ENCODE data around the gene TRAPPC2. TPM values are rescaled to one million over a fixed set of nuclear protein-coding genes. Genes with fewer than 3 reads are reported as not detected.

The TRAPPC2 gene
- total RNA-seq, 1 experiment from 2014 or later, result 19.5 TPM

- no peak for DNase-seq (ENCODE audit: low spot score)
- intact Hi-C loops (cut with micrococcal nuclease; ENCODE audit: unreplicated experiment), result loop anchor here (1.0 kb wide), 1 partner anchor 281 kb away; no protein-coding TSS in a partner anchor
- Histone ChIP-seq H3K27me3 (replicated peaks; ENCODE audit: insufficient read depth, low read depth, low read length, poor library complexity) (no peaks in the 10 kb centered on the region), H3K9me3 (ENCODE audit: low read depth, low read length, poor library complexity, severe bottlenecking) (no peaks in the 10 kb centered on the region), H3K4me3 (ENCODE audit: low read depth, low read length, poor library complexity, severe bottlenecking) (no peak overlapping the region), H3K36me3 (ENCODE audit: insufficient read depth, low read length, poor library complexity, severe bottlenecking) (peaks cover 9% of the 10 kb centered on the region), H3K4me1 (ENCODE audit: insufficient read depth, low read length, poor library complexity, severe bottlenecking) (no peaks in the 10 kb centered on the region), H3K27ac (ENCODE audit: low read depth, low read length, poor library complexity, severe bottlenecking) (no peak overlapping the region)
- TF ChIP-seq EZH2 (IDR thresholded peaks at IDR 0.05; ENCODE audit: borderline replicate concordance, low read depth, low read length, poor library complexity, severe bottlenecking) (no peak), CTCF (conservative IDR thresholded peaks at IDR 0.05; ENCODE audit: low read depth, low read length) (no peak)
- no TSS peak for BruUV-seq (replicated peaks)
- ChIA-PET CTCF (interaction anchor here (1.3 kb wide), 1 partner anchor 281 kb away, joined by 6 read pairs; no protein-coding TSS in a partner anchor), POLR2A (ENCODE audit: low non-redundant PET) (no interaction called here)
Observed at GRCh38 chrX:13750812-13751211, 16.4 kb upstream of the TRAPPC2 start.

GRCh38 chrX:13750204-13750603 lies 15.8 kb upstream of the TRAPPC2 start:
- ChIA-PET POLR2A (ENCODE audit: low non-redundant PET) (no interaction called here), CTCF (interaction anchor here (0.7 to 1.3 kb wide), 2 partner anchors 148 to 282 kb away, joined by 3 to 6 read pairs; no protein-coding TSS in a partner anchor)
- peak; percentile 66 for TF ChIP-seq CTCF (conservative IDR thresholded peaks at IDR 0.05; ENCODE audit: low read depth, low read length)
- no peak for TF ChIP-seq EZH2 (IDR thresholded peaks at IDR 0.05; ENCODE audit: borderline replicate concordance, low read depth, low read length, poor library complexity, severe bottlenecking)
- Histone ChIP-seq H3K27ac (ENCODE audit: low read depth, low read length, poor library complexity, severe bottlenecking) (no peak overlapping the region), H3K4me3 (ENCODE audit: low read depth, low read length, poor library complexity, severe bottlenecking) (no peak overlapping the region), H3K36me3 (ENCODE audit: insufficient read depth, low read length, poor library complexity, severe bottlenecking) (peaks cover 9% of the 10 kb centered on the region), H3K4me1 (ENCODE audit: insufficient read depth, low read length, poor library complexity, severe bottlenecking) (no peaks in the 10 kb centered on the region), H3K27me3 (replicated peaks; ENCODE audit: insufficient read depth, low read depth, low read length, poor library complexity) (no peaks in the 10 kb centered on the region), H3K9me3 (ENCODE audit: low read depth, low read length, poor library complexity, severe bottlenecking) (no peaks in the 10 kb centered on the region)
- no TSS peak for BruUV-seq (replicated peaks)
- DNase-seq (ENCODE audit: low spot score), result peak; percentile 39
- intact Hi-C loops (cut with micrococcal nuclease; ENCODE audit: unreplicated experiment), result loop anchor here (1.0 kb wide), 1 partner anchor 282 kb away; no protein-coding TSS in a partner anchor

DNA sequence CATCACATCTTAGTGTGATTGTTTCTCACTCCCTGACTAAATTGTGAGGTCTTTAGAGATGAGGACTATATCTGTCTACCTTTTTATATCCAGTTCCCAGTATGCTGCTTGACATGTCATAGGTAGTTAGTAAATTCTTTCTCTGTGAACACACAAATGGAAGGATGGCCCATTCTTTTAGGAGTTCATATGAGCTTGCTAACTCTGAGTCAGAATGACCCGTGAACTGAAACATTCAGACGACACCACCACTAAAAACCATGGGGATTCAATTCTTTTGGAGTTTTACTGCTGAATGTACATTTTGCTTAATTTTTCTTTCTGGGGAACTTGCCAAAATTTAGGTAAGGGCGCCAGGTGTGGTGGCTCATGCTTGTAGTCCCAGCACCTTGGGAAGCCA lies 14.1 kb upstream of the TRAPPC2 start:
- intact Hi-C loops (cut with micrococcal nuclease; ENCODE audit: unreplicated experiment), result loop anchor here (1.0 to 5.0 kb wide), 2 partner anchors 90 to 241 kb away; no protein-coding TSS in a partner anchor
- Histone ChIP-seq H3K36me3 (ENCODE audit: insufficient read depth, low read length, poor library complexity, severe bottlenecking) (peaks cover 9% of the 10 kb centered on the region), H3K4me1 (ENCODE audit: insufficient read depth, low read length, poor library complexity, severe bottlenecking) (no peaks in the 10 kb centered on the region), H3K27ac (ENCODE audit: low read depth, low read length, poor library complexity, severe bottlenecking) (no peak overlapping the region), H3K27me3 (replicated peaks; ENCODE audit: insufficient read depth, low read depth, low read length, poor library complexity) (no peaks in the 10 kb centered on the region), H3K9me3 (ENCODE audit: low read depth, low read length, poor library complexity, severe bottlenecking) (no peaks in the 10 kb centered on the region), H3K4me3 (ENCODE audit: low read depth, low read length, poor library complexity, severe bottlenecking) (no peak overlapping the region)
- BruUV-seq (replicated peaks), result no TSS peak
- ChIA-PET POLR2A (ENCODE audit: low non-redundant PET) (no interaction called here), CTCF (interaction anchor here (0.6 kb wide), 1 partner anchor 83 kb away, joined by 6 read pairs; no protein-coding TSS in a partner anchor)
- no peak for DNase-seq (ENCODE audit: low spot score)
- TF ChIP-seq EZH2 (IDR thresholded peaks at IDR 0.05; ENCODE audit: borderline replicate concordance, low read depth, low read length, poor library complexity, severe bottlenecking) (no peak), CTCF (conservative IDR thresholded peaks at IDR 0.05; ENCODE audit: low read depth, low read length) (no peak)
